Endothelial cell (in vitro differentiated cells): ENCODE results near the gene RALGPS1. TPM values are rescaled to one million over a fixed set of nuclear protein-coding genes. Genes with fewer than 3 reads are reported as not detected.

Experiments
- DNase-seq: peaks from one replicate; pipeline ENCODE4 v3.0.0; 2021; ENCODE audit warnings: low spot score
- H3K27ac Mint-ChIP-seq: one replicate; pipeline ENCODE4 v1.8.0; 2021; ENCODE audit warnings: mixed read lengths, inconsistent platforms; ENCODE audit not compliant: unreplicated experiment
- H3K27me3 Mint-ChIP-seq: one replicate; pipeline ENCODE4 v1.8.0; 2021; ENCODE audit warnings: mild to moderate bottlenecking, moderate library complexity, mixed read lengths, inconsistent platforms; ENCODE audit not compliant: unreplicated experiment
- H3K36me3 Mint-ChIP-seq: one replicate; pipeline ENCODE4 v1.8.0; 2021; ENCODE audit warnings: mild to moderate bottlenecking, low read depth, mixed read lengths, inconsistent platforms; ENCODE audit not compliant: unreplicated experiment
- H3K4me1 Mint-ChIP-seq: one replicate; pipeline ENCODE4 v1.8.0; 2021; ENCODE audit warnings: mild to moderate bottlenecking, mixed read lengths, inconsistent platforms; ENCODE audit not compliant: unreplicated experiment
- H3K4me3 Mint-ChIP-seq: one replicate; pipeline ENCODE4 v1.8.0; 2021; ENCODE audit warnings: mild to moderate bottlenecking, mixed read lengths, inconsistent platforms; ENCODE audit not compliant: unreplicated experiment
- H3K9me3 Mint-ChIP-seq: one replicate; pipeline ENCODE4 v1.8.0; 2021; ENCODE audit warnings: mixed read lengths, inconsistent platforms; ENCODE audit not compliant: unreplicated experiment
- total RNA-seq: library from RNA; stranded (reverse); fragmentation: NEBNext Ultra II Directional; extraction: Animal tissue kit (Norgen Biotek cat#: 25700); gene quantifications from one replicate; pipeline ENCODE4 v1.2.1, GENCODE V29; 2021; ENCODE audit not compliant: unreplicated experiment
- TF ChIP-seq, protein P1 (sequence below): fragments of 200-600 bp; sonication (generic); IDR thresholded peaks from one replicate; pipeline ENCODE4 v1.5.0; 2021; ENCODE audit warnings: antibody characterized with exemption; ENCODE audit not compliant: unreplicated experiment

The RALGPS1 gene
- total RNA-seq, 1 donor from 2014 or later = 6.4 TPM

DNA sequence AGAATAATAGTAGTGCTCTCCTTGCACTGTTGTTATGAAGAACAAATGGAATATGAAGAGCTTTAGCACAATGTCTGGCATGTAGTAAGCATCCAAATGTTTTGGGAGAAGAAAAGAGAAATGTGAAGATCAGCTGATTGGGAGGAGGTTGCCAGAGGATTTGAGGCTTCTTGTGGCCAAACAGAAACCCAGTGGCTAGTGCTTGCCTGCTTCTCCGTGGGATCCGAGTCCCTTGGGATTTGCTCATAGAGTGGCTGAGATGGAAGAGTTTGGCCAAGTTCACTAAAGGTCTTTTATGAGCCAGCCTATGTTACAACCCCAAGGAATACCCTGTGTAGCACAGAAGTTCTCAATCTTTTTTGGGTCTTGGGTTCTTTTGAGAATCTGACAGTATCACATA is 121.9 kb downstream of the RALGPS1 start:
- Mint-ChIP-seq H3K4me1 (peaks cover 4% of the 10 kb centered on the region), H3K9me3 (no peaks in the 10 kb centered on the region), H3K4me3 (no peak overlapping the region), H3K27ac (no peak overlapping the region), H3K36me3 (no peaks in the 10 kb centered on the region), H3K27me3 (no peaks in the 10 kb centered on the region)
- TF ChIP-seq, protein P1, sequence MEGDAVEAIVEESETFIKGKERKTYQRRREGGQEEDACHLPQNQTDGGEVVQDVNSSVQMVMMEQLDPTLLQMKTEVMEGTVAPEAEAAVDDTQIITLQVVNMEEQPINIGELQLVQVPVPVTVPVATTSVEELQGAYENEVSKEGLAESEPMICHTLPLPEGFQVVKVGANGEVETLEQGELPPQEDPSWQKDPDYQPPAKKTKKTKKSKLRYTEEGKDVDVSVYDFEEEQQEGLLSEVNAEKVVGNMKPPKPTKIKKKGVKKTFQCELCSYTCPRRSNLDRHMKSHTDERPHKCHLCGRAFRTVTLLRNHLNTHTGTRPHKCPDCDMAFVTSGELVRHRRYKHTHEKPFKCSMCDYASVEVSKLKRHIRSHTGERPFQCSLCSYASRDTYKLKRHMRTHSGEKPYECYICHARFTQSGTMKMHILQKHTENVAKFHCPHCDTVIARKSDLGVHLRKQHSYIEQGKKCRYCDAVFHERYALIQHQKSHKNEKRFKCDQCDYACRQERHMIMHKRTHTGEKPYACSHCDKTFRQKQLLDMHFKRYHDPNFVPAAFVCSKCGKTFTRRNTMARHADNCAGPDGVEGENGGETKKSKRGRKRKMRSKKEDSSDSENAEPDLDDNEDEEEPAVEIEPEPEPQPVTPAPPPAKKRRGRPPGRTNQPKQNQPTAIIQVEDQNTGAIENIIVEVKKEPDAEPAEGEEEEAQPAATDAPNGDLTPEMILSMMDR = no peak
- no peak for DNase-seq

DNA sequence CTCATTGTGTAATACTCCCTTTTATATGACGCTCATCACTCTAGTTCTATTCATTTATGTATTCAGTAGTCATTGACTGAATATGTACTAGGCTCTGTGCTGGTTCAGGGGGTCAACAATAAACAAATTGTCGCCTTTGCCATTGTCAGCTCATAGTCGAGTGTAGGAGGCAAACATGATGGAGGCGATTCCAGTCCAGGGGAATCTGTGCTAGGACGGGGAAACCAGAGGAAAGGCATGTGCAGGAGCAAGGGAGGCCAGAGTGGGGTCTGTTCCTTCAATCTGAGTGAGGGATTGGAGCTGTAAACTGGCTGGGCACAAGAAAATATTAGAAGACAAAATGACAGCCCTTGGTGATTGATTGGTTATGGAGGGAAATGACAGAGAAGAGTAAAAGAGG is 123.9 kb downstream of the RALGPS1 start:
- Mint-ChIP-seq H3K27me3 (no peaks in the 10 kb centered on the region), H3K27ac (no peak overlapping the region), H3K4me3 (no peak overlapping the region), H3K9me3 (no peaks in the 10 kb centered on the region), H3K4me1 (peaks cover 4% of the 10 kb centered on the region), H3K36me3 (no peaks in the 10 kb centered on the region)
- TF ChIP-seq, protein P1 = no peak
- DNase-seq = no peak

DNA sequence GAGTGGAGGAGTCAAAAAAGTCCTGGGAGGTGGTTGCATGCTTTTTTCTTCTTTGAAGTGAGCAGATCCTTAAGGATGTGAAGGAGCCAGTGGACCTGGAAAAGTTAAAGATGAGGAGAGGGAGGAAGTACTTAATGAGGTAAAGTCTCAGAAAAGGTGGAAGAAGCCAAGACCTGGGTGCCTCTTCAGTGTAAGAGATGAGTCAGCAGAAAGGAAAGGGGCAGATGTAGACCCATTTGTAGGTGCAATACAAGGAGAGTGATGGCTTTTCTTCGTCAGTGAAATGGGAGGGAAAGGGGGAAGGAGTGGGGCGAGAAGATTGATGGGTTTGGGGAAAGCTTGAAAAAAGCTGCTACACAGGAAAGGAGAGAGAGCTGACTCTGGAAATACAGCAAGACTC is 124.9 kb downstream of the RALGPS1 start:
- no peak overlapping the region for H3K4me3 Mint-ChIP-seq
- no peak for DNase-seq
- no peaks in the 10 kb centered on the region for H3K9me3 Mint-ChIP-seq

DNA sequence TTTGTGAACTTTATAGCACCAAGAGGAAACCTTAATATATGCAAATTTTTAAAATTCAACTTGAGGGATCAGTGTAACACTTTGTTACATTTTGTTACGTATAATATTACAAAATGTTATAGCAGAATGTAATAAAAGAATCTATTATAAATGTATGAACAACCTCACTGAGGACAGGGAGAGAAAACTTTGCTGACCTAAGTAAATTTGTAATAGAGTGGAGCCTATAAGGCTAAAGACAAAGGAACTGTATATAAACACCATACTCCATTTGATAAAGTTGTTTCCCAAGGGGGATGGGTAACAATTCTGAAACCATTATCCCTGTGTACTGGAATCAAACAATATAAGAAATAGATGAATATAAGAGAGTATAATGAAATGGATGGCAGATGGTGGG is 130.6 kb downstream of the RALGPS1 start:
- Mint-ChIP-seq H3K4me1 (peaks cover 20% of the 10 kb centered on the region), H3K9me3 (no peaks in the 10 kb centered on the region), H3K27me3 (no peaks in the 10 kb centered on the region), H3K36me3 (no peaks in the 10 kb centered on the region), H3K4me3 (no peak overlapping the region), H3K27ac (no peak overlapping the region)
- TF ChIP-seq, protein P1 = no peak
- no peak for DNase-seq

More for the DNA sequence above, 124.9 kb downstream of the RALGPS1 start:
- TF ChIP-seq, protein P1 = no peak
- H3K27me3 Mint-ChIP-seq = no peaks in the 10 kb centered on the region
- no peak overlapping the region for H3K27ac Mint-ChIP-seq
- H3K36me3 Mint-ChIP-seq = no peaks in the 10 kb centered on the region
- H3K4me1 Mint-ChIP-seq = peaks cover 4% of the 10 kb centered on the region

DNA sequence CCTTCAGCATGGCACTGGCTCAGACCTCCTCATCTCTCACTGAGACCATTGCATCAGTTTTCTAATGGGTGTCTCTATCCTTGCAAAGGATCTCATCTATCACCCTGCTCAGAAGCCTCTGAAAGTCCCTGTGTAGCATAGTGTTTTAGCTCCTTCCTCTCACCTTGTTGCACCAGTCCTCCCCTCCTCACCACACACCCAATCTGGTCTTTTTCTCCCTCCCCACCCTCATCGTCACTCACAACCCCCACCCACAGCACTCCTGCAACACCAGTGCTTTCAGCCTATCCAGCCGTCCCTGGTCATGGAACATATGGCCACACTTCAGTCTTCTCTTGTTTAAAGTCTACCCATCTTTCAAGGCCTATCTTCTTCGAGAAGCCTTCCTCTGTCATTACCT is 133.4 kb downstream of the RALGPS1 start:
- DNase-seq = no peak
- H3K4me3 Mint-ChIP-seq = no peak overlapping the region

More for the DNA sequence above, 133.4 kb downstream of the RALGPS1 start:
- TF ChIP-seq, protein P1 = no peak
- no peaks in the 10 kb centered on the region for H3K9me3 Mint-ChIP-seq
- peaks cover 2% of the 10 kb centered on the region for H3K27me3 Mint-ChIP-seq
- H3K36me3 Mint-ChIP-seq = no peaks in the 10 kb centered on the region
- H3K4me1 Mint-ChIP-seq = peaks cover 24% of the 10 kb centered on the region
- H3K27ac Mint-ChIP-seq = no peak overlapping the region
